GM06990 (cell line): ENCODE results near the gene PATL2.

ENCODE experiments used
- DNase-seq: peaks from one replicate; pipeline ENCODE4 v3.0.0-alpha.2; 2011; ENCODE audit not compliant: insufficient read length; ENCODE audit errors: extremely low read depth
- H3K27me3 ChIP-seq: replicated peaks from 2 replicates; pipeline ENCODE4 v1.6.0; 2011; ENCODE audit warnings: low read length; ENCODE audit not compliant: control insufficient read depth, insufficient read depth
- H3K36me3 ChIP-seq: 2 replicates; pipeline ENCODE4 v1.5.1; 2011; ENCODE audit warnings: low read length; ENCODE audit not compliant: control insufficient read depth, insufficient read depth
- H3K4me3 ChIP-seq: replicated peaks from 2 replicates; pipeline ENCODE4 v1.5.1; 2011; ENCODE audit warnings: low read depth, mild to moderate bottlenecking, control low read depth, low read length
- CTCF ChIP-seq: IDR thresholded peaks from 2 replicates; pipeline ENCODE4 v1.5.1; 2011; ENCODE audit warnings: low read length, control low read depth, mild to moderate bottlenecking, inconsistent platforms; ENCODE audit not compliant: insufficient read depth, poor library complexity, severe bottlenecking

The PATL2 gene

GRCh38 chr15:44659056-44659455 is 52.1 kb downstream of the PATL2 start:
- H3K36me3 ChIP-seq, result peaks cover 3% of the 10 kb centered on the region
- DNase-seq, result no peak
- no peak overlapping the region for H3K4me3 ChIP-seq
- no peaks in the 10 kb centered on the region for H3K27me3 ChIP-seq
- TF ChIP-seq CTCF, result no peak

- Histone ChIP-seq H3K4me3 (no peak overlapping the region), H3K36me3 (peaks cover 3% of the 10 kb centered on the region), H3K27me3 (no peaks in the 10 kb centered on the region)
- TF ChIP-seq CTCF, result no peak
- DNase-seq, result no peak
These were observed 53.7 kb downstream of the PATL2 start for GRCh38 chr15:44657378-44657777.

GRCh38 chr15:44656913-44657312 is 54.2 kb downstream of the PATL2 start:
- H3K4me3 ChIP-seq, result no peak overlapping the region
- no peaks in the 10 kb centered on the region for H3K27me3 ChIP-seq
- H3K36me3 ChIP-seq, result peaks cover 3% of the 10 kb centered on the region
- no peak for DNase-seq
- no peak for TF ChIP-seq CTCF

- Histone ChIP-seq H3K36me3 (peaks cover 4% of the 10 kb centered on the region), H3K4me3 (no peak overlapping the region), H3K27me3 (no peaks in the 10 kb centered on the region)
- TF ChIP-seq CTCF, result no peak
- DNase-seq, result no peak
These were observed 54.8 kb downstream of the PATL2 start for GRCh38 chr15:44656298-44656697.

- Histone ChIP-seq H3K27me3 (no peaks in the 10 kb centered on the region), H3K36me3 (peaks cover 5% of the 10 kb centered on the region), H3K4me3 (no peak overlapping the region)
- TF ChIP-seq CTCF, result no peak
- DNase-seq, result no peak
These were observed 56.3 kb downstream of the PATL2 start for GRCh38 chr15:44654858-44655257.

- no peak for TF ChIP-seq CTCF
- no peak overlapping the region for H3K4me3 ChIP-seq
- H3K27me3 ChIP-seq, result no peaks in the 10 kb centered on the region
- DNase-seq, result no peak
- peaks cover 6% of the 10 kb centered on the region for H3K36me3 ChIP-seq
These were observed 63.5 kb downstream of the PATL2 start for GRCh38 chr15:44647637-44648036.
